IPS DF 6.9 (cell line): ENCODE data around the gene PRSS56.
A peak's percentile ranks its signal among the peaks of the same experiment; 100 is the strongest.

ENCODE experiments used
- DNase-seq: peaks from one replicate; pipeline ENCODE4 v3.0.0-alpha.2; 2013; ENCODE audit warnings: low read depth, low spot score
- H3K27ac ChIP-seq: one replicate; pipeline ENCODE4 v1.5.1; 2013; ENCODE audit warnings: low read length, control low read depth
- H3K27me3 ChIP-seq: 2 replicates; pipeline ENCODE4 v1.6.1; 2013; ENCODE audit warnings: mild to moderate bottlenecking, low read length; ENCODE audit not compliant: control insufficient read depth, insufficient read depth
- H3K36me3 ChIP-seq: 2 replicates; pipeline ENCODE4 v1.6.1; 2013; ENCODE audit warnings: low read length; ENCODE audit not compliant: control insufficient read depth, insufficient read depth
- H3K4me1 ChIP-seq: 2 replicates; pipeline ENCODE4 v1.6.1; 2013; ENCODE audit warnings: low read length; ENCODE audit not compliant: control insufficient read depth, insufficient read depth
- H3K4me3 ChIP-seq: 2 replicates; pipeline ENCODE4 v1.5.1; 2013; ENCODE audit warnings: mild to moderate bottlenecking, low read length
- H3K9me3 ChIP-seq: 2 replicates; pipeline ENCODE4 v1.6.1; 2013; ENCODE audit warnings: low read length, inconsistent platforms; ENCODE audit not compliant: control insufficient read depth, insufficient read depth
- WGBS: extraction: QIAGEN DNeasy Blood & Tissue Kit; methylation state at CpG from one replicate; pipeline ENCODE4 v1.1.7; 2013; ENCODE audit warnings: mixed read lengths, missing lambda C conversion rate; ENCODE audit not compliant: insufficient read length, insufficient coverage; 5-methylcytosine and 5-hydroxymethylcytosine counted together

The PRSS56 gene

DNA sequence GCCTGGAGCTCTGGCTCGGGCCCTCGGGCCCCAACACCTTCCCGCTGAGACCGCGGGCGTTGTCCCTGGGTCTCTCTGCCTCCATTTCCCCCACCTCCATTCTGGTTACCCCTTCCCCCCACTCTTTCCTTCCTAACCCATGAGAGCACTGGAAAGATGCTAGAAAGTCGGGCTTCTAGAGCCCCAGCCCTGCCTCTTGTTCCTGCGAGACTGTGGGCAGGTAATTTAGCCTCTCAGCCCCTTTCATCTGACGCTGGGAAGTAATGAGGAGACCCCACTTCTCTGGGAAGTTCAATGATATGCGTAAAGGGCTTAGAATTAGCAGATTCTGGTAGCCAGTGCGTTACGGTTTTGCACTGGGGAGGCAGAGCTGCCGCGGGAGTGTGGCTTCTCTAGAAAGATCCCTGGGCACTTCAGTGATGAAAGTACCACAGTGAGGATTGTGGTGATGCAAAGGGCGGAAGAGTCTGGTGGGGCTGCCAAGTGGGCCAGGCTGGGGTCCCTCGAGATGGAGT lies 16.3 kb upstream of the PRSS56 start:
- H3K36me3 ChIP-seq: no peaks in the 10 kb centered on the region
- no peak overlapping the region for H3K27ac ChIP-seq
- H3K4me1 ChIP-seq: peaks cover 4% of the 10 kb centered on the region
- peaks cover 17% of the 10 kb centered on the region for H3K27me3 ChIP-seq
- no peak for DNase-seq
- WGBS: no CpG with 5 or more reads among the region's 16 CpGs
- no peaks in the 10 kb centered on the region for H3K9me3 ChIP-seq
- H3K4me3 ChIP-seq: peak overlapping the region; percentile 73; the same call in 1 of the 2 replicates

DNA sequence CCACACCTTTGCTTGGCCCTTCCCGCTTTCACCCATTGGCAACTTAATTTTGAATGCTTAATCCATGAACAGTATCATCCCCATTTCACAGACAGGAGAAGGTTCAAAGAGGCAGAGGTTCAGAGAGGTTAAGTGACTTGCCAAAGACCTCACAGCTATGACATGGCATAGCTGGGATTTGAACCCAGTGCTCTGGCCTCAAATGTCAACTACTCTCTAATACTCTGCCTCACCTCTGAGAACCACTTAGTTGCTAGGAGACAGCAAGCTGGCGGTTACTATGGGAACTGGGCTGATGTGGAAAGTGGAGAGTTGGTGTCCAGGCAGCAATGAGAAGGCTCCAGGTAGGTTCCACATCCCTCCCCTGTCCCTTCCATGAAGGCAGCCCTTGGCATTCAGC lies 15.8 kb upstream of the PRSS56 start:
- no peaks in the 10 kb centered on the region for H3K9me3 ChIP-seq
- H3K36me3 ChIP-seq: no peaks in the 10 kb centered on the region
- no CpG with 5 or more reads among the region's 2 CpGs for WGBS
- DNase-seq: no peak
- H3K27ac ChIP-seq: no peak overlapping the region
- H3K4me3 ChIP-seq: no peak overlapping the region
- peaks cover 17% of the 10 kb centered on the region for H3K27me3 ChIP-seq
- peaks cover 4% of the 10 kb centered on the region for H3K4me1 ChIP-seq

DNA sequence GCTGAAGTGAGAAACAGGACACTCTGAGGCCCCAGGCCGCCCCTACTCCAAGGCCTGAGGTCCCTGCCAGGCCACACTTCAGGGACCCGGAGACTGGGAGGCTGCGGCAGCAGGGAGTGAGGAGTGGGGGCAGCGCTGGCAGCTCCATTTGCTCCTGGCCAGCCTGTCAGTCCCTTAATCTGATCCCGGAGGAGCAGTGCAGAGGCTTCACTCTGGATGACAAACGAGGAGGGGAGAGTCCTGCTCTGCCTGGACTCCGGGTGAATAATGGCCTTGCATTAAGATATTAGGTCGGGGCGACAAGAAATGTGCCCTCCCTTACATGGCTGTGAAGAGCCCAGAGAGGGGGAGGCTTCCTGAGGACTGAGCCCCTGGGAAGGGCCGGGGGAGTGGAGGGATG lies 14.3 kb upstream of the PRSS56 start:
- no CpG with 5 or more reads among the region's 10 CpGs for WGBS
- H3K36me3 ChIP-seq: no peaks in the 10 kb centered on the region
- peaks cover 17% of the 10 kb centered on the region for H3K27me3 ChIP-seq
- H3K4me3 ChIP-seq: no peak overlapping the region
- no peaks in the 10 kb centered on the region for H3K9me3 ChIP-seq
- no peak overlapping the region for H3K27ac ChIP-seq
- peaks cover 4% of the 10 kb centered on the region for H3K4me1 ChIP-seq
- DNase-seq: no peak

DNA sequence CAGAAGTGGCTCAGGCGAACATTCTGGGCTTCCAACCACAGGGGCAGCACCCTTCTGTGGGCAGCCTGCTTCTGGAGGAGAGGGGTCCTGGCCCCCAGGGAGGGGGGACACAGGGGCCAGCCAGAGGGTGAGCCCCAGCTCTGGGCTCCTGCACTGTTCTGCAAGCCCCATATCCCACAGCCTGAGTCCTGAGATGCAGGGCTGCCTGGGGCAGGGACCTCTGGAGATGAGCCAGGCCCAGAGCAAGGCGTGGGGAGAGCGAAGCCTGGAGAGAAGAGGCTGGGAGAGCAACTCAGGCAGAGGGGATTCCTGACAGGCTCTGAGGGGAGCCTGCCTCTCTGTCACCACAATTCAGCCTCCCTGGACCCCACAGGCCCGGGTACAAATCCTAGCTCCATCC lies 13.5 kb upstream of the PRSS56 start:
- Histone ChIP-seq H3K4me1 (peaks cover 4% of the 10 kb centered on the region), H3K27ac (no peak overlapping the region), H3K9me3 (no peaks in the 10 kb centered on the region), H3K4me3 (no peak overlapping the region), H3K27me3 (peaks cover 17% of the 10 kb centered on the region), H3K36me3 (no peaks in the 10 kb centered on the region)
- WGBS: no CpG with 5 or more reads among the region's 4 CpGs
- DNase-seq: no peak

DNA sequence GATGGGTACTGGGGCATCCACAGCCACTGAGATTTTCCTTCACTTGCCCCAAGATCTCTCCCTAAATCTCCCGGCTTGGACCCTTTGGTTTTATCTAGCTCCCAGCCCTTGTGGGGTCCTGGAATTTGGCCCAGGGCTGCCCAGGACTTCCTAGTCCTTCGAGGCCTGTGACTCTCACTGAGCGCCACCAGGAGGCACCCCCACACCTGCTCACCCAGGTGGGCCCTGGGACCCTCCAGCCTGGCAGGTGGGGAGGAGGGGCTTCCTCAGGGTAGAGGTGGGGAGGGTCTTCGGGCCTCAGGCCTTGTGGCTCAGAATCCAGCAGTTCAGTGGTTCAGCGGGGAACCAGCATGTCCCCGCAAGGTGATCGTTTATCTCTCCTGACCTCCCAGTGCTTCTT lies 11.9 kb upstream of the PRSS56 start:
- Histone ChIP-seq H3K4me3 (no peak overlapping the region), H3K36me3 (no peaks in the 10 kb centered on the region), H3K27ac (no peak overlapping the region), H3K4me1 (0 out of 2 replicates have a peak, but pooled peaks cover 1% of the 10 kb centered on the region), H3K9me3 (no peaks in the 10 kb centered on the region), H3K27me3 (peaks cover 17% of the 10 kb centered on the region)
- WGBS: no CpG with 5 or more reads among the region's 7 CpGs
- DNase-seq: no peak

DNA sequence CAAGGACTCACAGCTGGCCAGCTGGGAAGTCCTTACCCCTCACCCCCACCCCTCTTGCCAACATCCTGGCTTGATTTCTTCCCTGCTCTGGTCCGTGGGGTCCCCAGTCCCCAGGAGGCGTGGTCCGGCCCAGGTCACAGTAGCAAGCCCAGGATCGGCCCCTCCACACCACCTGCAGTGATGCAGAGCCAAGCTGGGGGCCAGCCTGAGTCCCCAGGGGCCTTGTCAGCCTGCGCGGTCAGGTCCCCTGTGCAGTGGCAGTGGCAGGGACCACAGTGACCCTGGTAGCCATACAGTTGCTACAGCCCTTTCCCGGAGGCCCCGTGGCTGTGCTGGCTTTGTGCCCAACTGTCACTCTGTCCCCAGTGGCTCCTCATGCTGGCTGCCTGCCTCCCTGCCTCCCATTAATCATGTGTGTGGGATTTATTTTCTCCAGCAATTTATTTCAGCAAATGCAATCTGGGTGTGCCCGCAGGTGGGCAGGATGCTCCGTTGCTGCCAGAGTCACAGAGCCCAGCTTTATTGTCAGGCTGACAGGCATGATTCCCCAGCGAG lies 8.8 kb upstream of the PRSS56 start:
- no CpG with 5 or more reads among the region's 11 CpGs for WGBS

DNA sequence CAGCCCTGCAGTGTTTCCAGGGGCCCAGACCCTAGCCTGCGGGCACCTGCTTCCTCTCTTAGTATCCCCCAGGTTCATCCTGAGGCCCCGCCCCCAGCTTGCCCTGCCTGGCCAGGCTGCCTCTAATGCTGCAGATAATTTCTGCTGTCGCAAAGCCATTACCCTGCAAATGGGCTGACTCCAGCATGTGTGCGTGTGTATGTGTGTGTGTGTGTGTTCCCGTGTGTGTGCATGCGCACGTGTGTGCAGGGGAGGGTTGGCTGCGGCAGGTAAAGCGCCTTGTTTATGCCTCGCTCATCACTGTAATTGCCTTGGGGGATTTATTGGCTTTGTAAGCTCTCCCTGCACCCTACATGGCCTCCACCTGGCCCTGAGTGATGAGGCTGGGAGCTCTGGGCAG lies 7.6 kb upstream of the PRSS56 start:
- H3K9me3 ChIP-seq: no peaks in the 10 kb centered on the region
- no peak overlapping the region for H3K27ac ChIP-seq
- no peaks in the 10 kb centered on the region for H3K27me3 ChIP-seq
- no CpG with 5 or more reads among the region's 10 CpGs for WGBS
- no peaks in the 10 kb centered on the region for H3K4me1 ChIP-seq
- no peak overlapping the region for H3K4me3 ChIP-seq
- no peaks in the 10 kb centered on the region for H3K36me3 ChIP-seq
- no peak for DNase-seq

More for the DNA sequence above, 8.8 kb upstream of the PRSS56 start:
- H3K9me3 ChIP-seq: no peaks in the 10 kb centered on the region
- no peaks in the 10 kb centered on the region for H3K27me3 ChIP-seq
- no peaks in the 10 kb centered on the region for H3K36me3 ChIP-seq
- no peak overlapping the region for H3K4me3 ChIP-seq
- DNase-seq: no peak
- H3K4me1 ChIP-seq: no peaks in the 10 kb centered on the region
- no peak overlapping the region for H3K27ac ChIP-seq

DNA sequence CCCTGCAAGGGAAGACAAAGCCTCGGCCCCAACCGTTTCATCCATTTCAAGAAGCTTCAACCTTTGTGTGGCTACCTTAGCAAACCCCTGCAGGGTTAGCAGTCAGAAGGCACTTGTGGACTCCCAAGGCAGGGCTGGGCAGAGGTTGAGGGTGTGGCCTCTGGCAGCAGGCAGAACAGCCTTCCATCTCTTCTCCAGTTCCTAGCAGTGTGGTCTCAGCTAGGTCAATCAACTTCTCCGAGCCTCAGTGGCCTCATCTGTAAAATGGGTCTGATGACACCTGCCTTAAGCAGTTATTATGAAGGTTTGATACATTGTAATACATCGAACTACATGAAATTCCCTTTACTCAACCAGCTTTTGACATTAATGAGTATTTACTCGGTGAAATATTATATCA lies 6.8 kb upstream of the PRSS56 start:
- Histone ChIP-seq H3K9me3 (no peaks in the 10 kb centered on the region), H3K27ac (no peak overlapping the region), H3K27me3 (no peaks in the 10 kb centered on the region), H3K4me3 (no peak overlapping the region), H3K4me1 (no peaks in the 10 kb centered on the region), H3K36me3 (no peaks in the 10 kb centered on the region)
- DNase-seq: no peak
- no CpG with 5 or more reads among the region's 5 CpGs for whole genome bisulfite sequencing

DNA sequence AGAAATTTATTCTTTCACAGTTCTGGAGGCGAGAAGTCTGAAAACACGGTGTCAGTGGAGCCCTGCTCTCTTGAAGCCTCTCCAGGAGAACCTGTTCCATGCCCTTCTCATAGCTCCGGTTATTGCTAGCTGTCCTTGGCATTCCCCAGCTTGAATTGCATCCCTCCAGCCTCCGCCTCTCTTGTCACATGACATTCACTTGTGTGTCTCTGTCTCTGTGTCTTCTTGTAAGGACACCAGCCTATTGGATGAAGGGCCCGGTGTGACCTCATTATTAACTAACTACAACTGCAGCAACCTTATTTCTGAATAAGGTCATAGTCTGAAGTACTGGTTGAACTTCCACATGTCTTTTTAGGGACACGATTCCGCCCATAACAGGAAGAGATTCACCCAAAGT lies 4.5 kb upstream of the PRSS56 start:
- Histone ChIP-seq H3K9me3 (no peaks in the 10 kb centered on the region), H3K4me3 (no peak overlapping the region), H3K27me3 (no peaks in the 10 kb centered on the region), H3K27ac (no peak overlapping the region), H3K36me3 (no peaks in the 10 kb centered on the region), H3K4me1 (no peaks in the 10 kb centered on the region)
- no peak for DNase-seq
- no CpG with 5 or more reads among the region's 7 CpGs for whole genome bisulfite sequencing

DNA sequence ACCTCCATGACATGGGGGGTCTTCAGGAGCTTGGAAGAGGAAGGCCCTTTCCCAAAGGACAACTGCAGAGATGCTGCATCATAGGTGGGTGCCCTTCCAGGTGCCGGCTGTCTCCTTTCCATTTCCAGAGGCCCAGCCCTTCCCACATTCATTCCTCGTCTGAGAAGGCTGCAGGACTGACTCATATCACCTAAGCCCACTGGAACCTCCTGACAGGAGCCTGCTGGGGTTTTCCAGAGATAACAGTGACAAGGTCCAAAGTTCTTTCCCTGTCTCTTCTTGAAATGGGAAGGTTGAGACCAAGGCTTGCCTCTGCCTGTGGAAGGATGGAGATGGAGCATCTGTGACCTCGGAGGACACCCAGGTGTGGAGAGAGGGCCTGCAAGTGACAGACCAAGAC lies 3.6 kb upstream of the PRSS56 start:
- Histone ChIP-seq H3K4me3 (no peak overlapping the region), H3K9me3 (no peaks in the 10 kb centered on the region), H3K36me3 (no peaks in the 10 kb centered on the region), H3K4me1 (no peaks in the 10 kb centered on the region), H3K27me3 (no peaks in the 10 kb centered on the region; the same call in 1 of the 2 replicates), H3K27ac (no peak overlapping the region)
- no peak for DNase-seq
- no CpG with 5 or more reads among the region's 3 CpGs for WGBS

DNA sequence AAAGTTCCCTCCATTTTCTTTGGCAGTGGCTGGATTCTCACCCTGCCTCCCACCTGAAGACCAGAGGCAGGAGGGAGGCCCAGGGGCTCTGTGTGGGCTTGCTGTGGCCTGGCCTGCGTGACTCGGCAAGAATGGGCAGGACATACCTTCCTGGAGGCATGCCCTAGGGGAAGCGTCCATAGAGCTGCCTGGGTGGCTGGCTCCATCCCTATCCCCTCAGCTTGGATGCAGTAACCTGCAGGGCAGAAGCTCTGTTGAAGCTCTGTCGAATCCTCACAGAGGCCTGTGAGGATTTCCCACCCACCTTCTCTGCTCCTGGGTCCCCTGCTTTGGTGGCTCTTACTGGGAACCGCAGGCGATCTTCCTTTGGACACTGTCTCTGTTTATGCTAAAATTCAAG lies 1.3 kb upstream of the PRSS56 start:
- Histone ChIP-seq H3K4me1 (0 out of 2 replicates have a peak, but pooled peaks cover 3% of the 10 kb centered on the region), H3K36me3 (no peaks in the 10 kb centered on the region), H3K4me3 (no peak overlapping the region), H3K9me3 (no peaks in the 10 kb centered on the region), H3K27ac (no peak overlapping the region), H3K27me3 (peaks cover 15% of the 10 kb centered on the region)
- no peak for DNase-seq
- no CpG with 5 or more reads among the region's 6 CpGs for WGBS
